A673 (cell line): ENCODE results near the gene GNL3. TPM values are rescaled to one million over a fixed set of nuclear protein-coding genes. Genes with fewer than 3 reads are reported as not detected.

Experiments
- BruUV-seq: library from RNA; stranded (reverse); fragments of 400-500 nt; replicated peaks from 2 replicates; lab custom pipeline; 2021; lab: Mats Ljungman, UMichigan
- CTCF ChIA-PET: fragments of 300-600 bp; sonication (Branson Sonifier 250); formaldehyde crosslinking; loops from one replicate; lab custom pipeline; 2022; ENCODE audit warnings: antibody characterized with exemption; lab: Charles Lee
- POLR2A ChIA-PET: fragments of 300-600 bp; sonication (Branson Sonifier 250); formaldehyde crosslinking; loops from one replicate; lab custom pipeline; 2022; ENCODE audit warnings: antibody characterized with exemption; ENCODE audit not compliant: low non-redundant PET; lab: Charles Lee
- DNase-seq: peaks from one replicate; pipeline ENCODE4 v3.0.0-alpha.2; 2015; ENCODE audit warnings: low spot score
- H3K27ac ChIP-seq: fragments of 200-600 bp; sonication (generic); 2 replicates; pipeline ENCODE4 v1.5.1; 2016; ENCODE audit warnings: mixed run types, low read depth, mild to moderate bottlenecking, mixed read lengths, antibody characterized with exemption, low read length; ENCODE audit not compliant: poor library complexity, severe bottlenecking
- H3K27me3 ChIP-seq: fragments of 200-600 bp; sonication (generic); replicated peaks from 2 replicates; pipeline ENCODE4 v1.6.1; 2017; ENCODE audit warnings: mixed run types, low read depth, mild to moderate bottlenecking, mixed read lengths, antibody characterized with exemption, low read length; ENCODE audit not compliant: insufficient read depth, poor library complexity
- H3K36me3 ChIP-seq: fragments of 200-600 bp; sonication (generic); 2 replicates; pipeline ENCODE4 v1.6.1; 2016; ENCODE audit warnings: mixed run types, mild to moderate bottlenecking, mixed read lengths, antibody characterized with exemption, low read length; ENCODE audit not compliant: insufficient read depth, poor library complexity, severe bottlenecking
- H3K4me1 ChIP-seq: fragments of 200-600 bp; sonication (generic); 2 replicates; pipeline ENCODE4 v1.6.1; 2017; ENCODE audit warnings: mixed run types, mild to moderate bottlenecking, mixed read lengths, antibody characterized with exemption, low read length; ENCODE audit not compliant: insufficient read depth, poor library complexity, severe bottlenecking
- H3K4me3 ChIP-seq: fragments of 200-600 bp; sonication (generic); 2 replicates; pipeline ENCODE4 v1.5.1; 2016; ENCODE audit warnings: low read depth, mixed run types, mild to moderate bottlenecking, mixed read lengths, low read length; ENCODE audit not compliant: poor library complexity, severe bottlenecking
- H3K9me3 ChIP-seq: fragments of 200-600 bp; sonication (generic); 2 replicates; pipeline ENCODE4 v1.6.1; 2016; ENCODE audit warnings: mixed run types, low read depth, mild to moderate bottlenecking, mixed read lengths, antibody characterized with exemption, low read length; ENCODE audit not compliant: poor library complexity, severe bottlenecking
- EZH2 ChIP-seq: fragments of 200-600 bp; sonication (generic); IDR thresholded peaks from 2 replicates; pipeline ENCODE4 v1.6.1; 2017; ENCODE audit warnings: borderline replicate concordance, low read depth, mild to moderate bottlenecking, mixed read lengths, antibody characterized with exemption, low read length; ENCODE audit not compliant: poor library complexity, severe bottlenecking
- intact Hi-C: fragments of 100-400 bp; cut with micrococcal nuclease; formaldehyde crosslinking; loops from one replicate; pipeline ENCODE4 v1.10.0; 2022; ENCODE audit not compliant: unreplicated experiment
- total RNA-seq: library from RNA; stranded (reverse); gene quantifications from 2 replicates; pipeline ENCODE4 v1.2.3, GENCODE V29; 2021
- TF ChIP-seq, protein P1 (sequence below): fragments of 300-800, 200-600 bp; sonication (generic); conservative IDR thresholded peaks from 2 replicates; pipeline ENCODE4 v1.5.1; 2017; ENCODE audit warnings: low read depth, mild to moderate bottlenecking, antibody characterized with exemption, low read length, moderate library complexity, mixed read lengths

Gene GNL3
- total RNA-seq, 1 experiment from 2014 or later = 110 TPM

GRCh38 chr3:52721730-52722008 is 35.8 kb downstream of the GNL3 start:
- H3K9me3 ChIP-seq = no peaks in the 10 kb centered on the region
- H3K4me1 ChIP-seq = no peaks in the 10 kb centered on the region
- DNase-seq = no peak
- H3K27ac ChIP-seq = no peak overlapping the region
- no TSS peak for BruUV-seq
- ChIA-PET CTCF (no interaction called here), POLR2A (no interaction called here)
- H3K36me3 ChIP-seq = no peaks in the 10 kb centered on the region
- no peak overlapping the region for H3K4me3 ChIP-seq
- intact Hi-C loops = no loop called here
- TF ChIP-seq EZH2 = no peak
- TF ChIP-seq, protein P1, sequence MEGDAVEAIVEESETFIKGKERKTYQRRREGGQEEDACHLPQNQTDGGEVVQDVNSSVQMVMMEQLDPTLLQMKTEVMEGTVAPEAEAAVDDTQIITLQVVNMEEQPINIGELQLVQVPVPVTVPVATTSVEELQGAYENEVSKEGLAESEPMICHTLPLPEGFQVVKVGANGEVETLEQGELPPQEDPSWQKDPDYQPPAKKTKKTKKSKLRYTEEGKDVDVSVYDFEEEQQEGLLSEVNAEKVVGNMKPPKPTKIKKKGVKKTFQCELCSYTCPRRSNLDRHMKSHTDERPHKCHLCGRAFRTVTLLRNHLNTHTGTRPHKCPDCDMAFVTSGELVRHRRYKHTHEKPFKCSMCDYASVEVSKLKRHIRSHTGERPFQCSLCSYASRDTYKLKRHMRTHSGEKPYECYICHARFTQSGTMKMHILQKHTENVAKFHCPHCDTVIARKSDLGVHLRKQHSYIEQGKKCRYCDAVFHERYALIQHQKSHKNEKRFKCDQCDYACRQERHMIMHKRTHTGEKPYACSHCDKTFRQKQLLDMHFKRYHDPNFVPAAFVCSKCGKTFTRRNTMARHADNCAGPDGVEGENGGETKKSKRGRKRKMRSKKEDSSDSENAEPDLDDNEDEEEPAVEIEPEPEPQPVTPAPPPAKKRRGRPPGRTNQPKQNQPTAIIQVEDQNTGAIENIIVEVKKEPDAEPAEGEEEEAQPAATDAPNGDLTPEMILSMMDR = no peak
- no peaks in the 10 kb centered on the region for H3K27me3 ChIP-seq

GRCh38 chr3:52722491-52722890 is 36.7 kb downstream of the GNL3 start:
- Histone ChIP-seq H3K4me1 (no peaks in the 10 kb centered on the region), H3K9me3 (no peaks in the 10 kb centered on the region), H3K27me3 (no peaks in the 10 kb centered on the region), H3K36me3 (no peaks in the 10 kb centered on the region), H3K27ac (no peak overlapping the region), H3K4me3 (no peak overlapping the region)
- intact Hi-C loops = no loop called here
- no TSS peak for BruUV-seq
- TF ChIP-seq, protein P1 = no peak
- no peak for TF ChIP-seq EZH2
- ChIA-PET POLR2A (no interaction called here), CTCF (no interaction called here)
- no peak for DNase-seq

- no peaks in the 10 kb centered on the region for H3K4me1 ChIP-seq
- ChIA-PET POLR2A (no interaction called here), CTCF (interaction anchor here (0.6 kb wide), 1 partner anchor 122 kb away, joined by 10 read pairs; no protein-coding TSS in a partner anchor)
- H3K27ac ChIP-seq = no peak overlapping the region
- no peak overlapping the region for H3K4me3 ChIP-seq
- intact Hi-C loops = no loop called here
- no peak for DNase-seq
- BruUV-seq = no TSS peak
- H3K36me3 ChIP-seq = no peaks in the 10 kb centered on the region
- H3K9me3 ChIP-seq = no peaks in the 10 kb centered on the region
- no peaks in the 10 kb centered on the region for H3K27me3 ChIP-seq
- TF ChIP-seq EZH2 = no peak
- TF ChIP-seq, protein P1 = no peak
Measured at GRCh38 chr3:52723935-52724334, 38.1 kb downstream of the GNL3 start.
